Measurements from ENCODE around the gene CCND2. TPM values are rescaled to one million over a fixed set of nuclear protein-coding genes. Genes with fewer than 3 reads are reported as not detected.

The CCND2 gene
- total RNA-seq, 1 donor from 2014 or later: 557 TPM

DNA sequence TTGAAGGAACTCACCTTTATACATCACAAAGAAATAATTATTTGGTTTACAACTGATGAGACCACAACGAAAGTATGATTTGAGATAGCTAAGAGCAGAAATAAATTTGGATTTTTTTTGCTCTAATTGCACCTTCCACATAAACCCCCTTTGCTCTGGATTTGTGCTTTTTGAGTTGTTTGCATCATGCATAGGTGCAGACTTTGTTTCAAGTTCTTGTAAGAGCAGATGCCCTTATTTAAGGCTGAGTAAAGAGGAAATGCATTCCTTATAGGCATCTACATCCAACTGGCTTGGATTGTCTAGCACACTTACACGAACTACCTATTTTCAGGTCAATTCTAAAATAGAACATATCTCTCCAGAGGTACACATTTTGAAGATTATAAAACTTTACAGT is 6.6 kb upstream of the CCND2 start:
- H3K27me3 Mint-ChIP-seq (ENCODE audit: low read depth): peaks cover 16% of the 10 kb centered on the region
- peaks cover 22% of the 10 kb centered on the region for H3K4me1 Mint-ChIP-seq (ENCODE audit: low read depth)
- no peak for DNase-seq (ENCODE audit: low spot score)
- no peaks in the 10 kb centered on the region for H3K9me3 Mint-ChIP-seq
- no peaks in the 10 kb centered on the region for H3K36me3 Mint-ChIP-seq (ENCODE audit: low read depth)
- H3K4me3 Mint-ChIP-seq (ENCODE audit: low read depth): no peak overlapping the region
- H3K27ac Mint-ChIP-seq: no peak overlapping the region
- intact Hi-C loops (cut with micrococcal nuclease): no loop called here

DNA sequence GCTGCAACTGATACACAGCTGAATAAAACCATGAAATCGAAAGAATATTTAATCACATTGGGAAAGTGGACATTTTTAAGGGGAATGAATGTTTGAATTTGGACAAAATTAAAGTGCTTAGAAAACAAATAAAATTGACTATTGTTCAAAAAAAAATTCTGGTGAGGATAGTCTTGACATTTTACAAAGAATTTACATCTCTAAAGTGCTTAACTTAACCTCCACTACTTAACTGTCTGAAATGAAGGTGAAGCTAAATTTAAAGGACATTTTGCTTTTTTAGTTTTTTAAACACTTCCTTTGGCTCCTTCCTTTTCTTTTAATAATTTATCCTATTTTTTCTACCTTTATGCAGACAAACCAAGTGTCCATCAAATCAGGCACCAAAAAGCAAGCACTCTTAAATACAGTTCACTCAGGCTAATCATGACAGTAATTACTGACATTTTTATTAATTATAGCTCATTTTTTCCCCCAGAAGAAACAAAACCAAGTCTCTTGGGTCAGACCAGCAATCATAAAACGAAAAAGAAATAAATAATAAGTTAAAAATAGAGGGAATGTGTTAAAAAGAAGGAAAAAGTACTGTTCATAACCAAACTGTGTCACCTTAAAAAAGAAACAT is 5.7 kb upstream of the CCND2 start:
- H3K4me1 Mint-ChIP-seq (ENCODE audit: low read depth): peaks cover 23% of the 10 kb centered on the region
- peaks cover 14% of the 10 kb centered on the region for H3K27me3 Mint-ChIP-seq (ENCODE audit: low read depth)
- H3K36me3 Mint-ChIP-seq (ENCODE audit: low read depth): no peaks in the 10 kb centered on the region
- intact Hi-C loops (cut with micrococcal nuclease): loop anchor here (1.0 to 2.0 kb wide), 3 partner anchors 17 to 149 kb away; no protein-coding TSS in a partner anchor
- peak overlapping the region; percentile 95 for H3K4me3 Mint-ChIP-seq (ENCODE audit: low read depth)
- no peak for DNase-seq (ENCODE audit: low spot score)
- H3K9me3 Mint-ChIP-seq: no peaks in the 10 kb centered on the region
- no peak overlapping the region for H3K27ac Mint-ChIP-seq

DNA sequence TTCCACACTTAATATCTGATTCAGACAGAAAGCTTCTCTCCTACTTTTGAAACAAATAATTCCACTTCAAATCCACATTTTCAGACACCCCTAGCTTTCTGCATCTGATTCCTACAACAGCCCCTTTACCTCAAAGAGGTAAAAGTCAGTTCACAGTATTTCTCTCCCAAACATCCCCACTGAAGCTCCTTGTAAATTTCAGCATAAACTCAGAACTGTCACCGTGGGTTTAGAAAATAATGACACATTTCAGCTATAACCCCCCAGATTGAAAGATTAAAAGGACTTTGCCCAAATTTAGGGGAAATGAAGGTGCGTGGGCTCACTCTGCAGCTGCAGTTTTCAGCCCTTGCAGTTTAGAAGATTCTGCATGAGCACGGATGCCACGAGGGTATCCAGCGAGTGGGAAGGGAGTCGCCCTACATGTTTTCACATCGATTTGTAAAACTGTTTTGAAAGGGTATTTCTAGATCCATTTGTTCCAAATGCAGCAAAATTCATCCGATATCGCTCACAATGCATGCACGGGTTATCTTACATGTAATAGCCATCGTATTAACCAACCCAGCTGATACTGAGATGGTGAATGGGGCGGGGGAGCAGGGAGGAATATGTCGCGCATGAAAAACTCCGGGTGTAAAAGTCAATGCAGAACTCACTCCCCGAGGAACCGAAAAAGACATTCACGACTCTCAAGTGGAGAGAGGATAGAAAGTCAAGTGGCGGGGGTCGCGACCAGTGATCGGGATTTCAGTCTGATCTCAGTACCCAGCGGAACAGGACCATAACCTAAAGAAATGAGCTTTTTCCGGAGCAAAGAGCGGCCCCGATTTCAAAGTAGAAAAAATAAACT is 5.0 kb upstream of the CCND2 start:
- no peaks in the 10 kb centered on the region for H3K9me3 Mint-ChIP-seq
- H3K27ac Mint-ChIP-seq: peak overlapping the region; percentile 98
- intact Hi-C loops (cut with micrococcal nuclease): loop anchor here (1.0 to 2.0 kb wide), 3 partner anchors 18 to 149 kb away; no protein-coding TSS in a partner anchor
- no peaks in the 10 kb centered on the region for H3K36me3 Mint-ChIP-seq (ENCODE audit: low read depth)
- peaks cover 13% of the 10 kb centered on the region for H3K27me3 Mint-ChIP-seq (ENCODE audit: low read depth)
- H3K4me1 Mint-ChIP-seq (ENCODE audit: low read depth): peaks cover 26% of the 10 kb centered on the region
- H3K4me3 Mint-ChIP-seq (ENCODE audit: low read depth): peak overlapping the region; percentile 95
- no peak for DNase-seq (ENCODE audit: low spot score)

DNA sequence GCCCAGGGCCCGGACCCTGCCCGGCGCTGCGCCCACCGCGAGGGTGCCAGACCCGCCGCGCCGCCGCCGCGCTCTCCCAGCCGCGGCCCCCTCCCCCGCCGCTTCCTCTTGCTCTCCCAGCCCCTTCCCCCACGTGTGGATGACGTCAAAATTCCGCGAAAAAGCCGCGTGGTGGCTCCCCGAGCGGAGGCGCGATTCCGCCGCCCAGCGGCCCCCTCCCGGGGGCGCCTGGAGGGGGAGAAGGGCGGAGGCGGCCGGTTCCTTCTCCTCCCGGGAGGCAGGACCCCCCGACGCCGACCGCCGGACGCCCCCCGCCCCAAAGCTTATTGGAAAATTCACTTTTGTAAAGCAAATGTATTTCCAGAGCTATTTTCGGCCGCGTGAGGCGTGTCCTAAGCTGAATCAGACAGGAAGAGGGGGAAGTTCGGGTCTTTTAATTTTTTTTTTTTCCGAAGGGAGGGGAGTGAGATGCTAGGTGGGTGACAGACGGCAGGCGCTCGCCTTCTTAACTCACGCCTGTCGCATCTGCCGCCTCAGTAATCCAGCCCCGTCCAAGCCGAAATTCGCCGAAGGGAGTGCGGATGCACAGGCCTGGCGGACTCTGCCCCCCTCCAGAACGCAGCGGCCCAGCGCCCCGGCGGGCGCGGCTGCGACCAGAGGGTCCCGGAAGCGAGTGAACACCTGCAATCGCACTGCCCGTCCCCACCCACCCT is 4.1 kb upstream of the CCND2 start:
- DNase-seq (ENCODE audit: low spot score): peak; percentile 91
- no peaks in the 10 kb centered on the region for H3K9me3 Mint-ChIP-seq
- H3K4me3 Mint-ChIP-seq (ENCODE audit: low read depth): peak overlapping the region; percentile 95
- H3K27me3 Mint-ChIP-seq (ENCODE audit: low read depth): peaks cover 13% of the 10 kb centered on the region
- peaks cover under 1% of the 10 kb centered on the region for H3K36me3 Mint-ChIP-seq (ENCODE audit: low read depth)
- peaks cover 26% of the 10 kb centered on the region for H3K4me1 Mint-ChIP-seq (ENCODE audit: low read depth)
- intact Hi-C loops (cut with micrococcal nuclease): loop anchor here (2.0 kb wide), 1 partner anchor 19 kb away; no protein-coding TSS in a partner anchor
- H3K27ac Mint-ChIP-seq: peak overlapping the region; percentile 90

DNA sequence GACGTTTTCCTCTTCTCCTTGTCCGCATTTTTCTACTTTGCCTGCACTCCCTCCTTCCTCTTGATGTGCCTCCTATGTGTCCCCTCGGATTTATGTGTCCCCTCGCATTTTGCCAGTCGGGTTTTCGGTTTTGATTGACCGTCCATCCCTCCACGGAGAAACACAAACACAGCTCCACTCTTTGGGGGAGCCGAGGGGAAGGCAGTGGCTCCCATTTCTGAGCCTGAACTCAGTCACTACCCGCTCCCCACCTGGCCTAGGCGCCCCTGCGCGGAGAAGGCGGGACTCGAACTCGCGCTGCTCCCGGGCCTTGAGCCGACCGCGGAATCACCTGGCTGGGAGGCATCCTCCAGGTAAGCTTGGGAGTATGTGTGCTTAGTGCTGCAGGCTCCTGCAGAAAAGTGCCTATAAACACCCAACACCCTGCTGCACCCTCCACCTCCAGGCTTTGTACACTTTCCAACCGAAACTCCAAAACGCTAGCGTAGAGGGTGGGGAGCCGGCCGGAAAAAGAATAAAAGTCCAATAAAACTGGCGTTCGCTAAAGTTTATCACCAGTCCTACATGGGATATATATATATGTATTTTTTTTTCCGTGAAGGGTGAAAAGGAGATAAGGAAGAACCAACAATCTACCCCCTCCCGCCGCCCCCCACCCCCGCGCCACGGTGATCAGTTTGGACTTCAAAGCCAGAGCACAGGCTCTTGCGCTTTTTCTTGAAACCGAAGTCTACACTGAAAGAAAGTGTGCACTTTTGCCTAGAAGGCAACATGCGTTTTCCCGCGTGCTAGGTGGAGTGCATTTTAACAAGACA is 3.3 kb upstream of the CCND2 start:
- H3K36me3 Mint-ChIP-seq (ENCODE audit: low read depth): peaks cover 8% of the 10 kb centered on the region
- intact Hi-C loops (cut with micrococcal nuclease): loop anchor here (5.0 kb wide), 1 partner anchor 557 kb away; no protein-coding TSS in a partner anchor
- H3K27me3 Mint-ChIP-seq (ENCODE audit: low read depth): peaks cover 13% of the 10 kb centered on the region
- peak overlapping the region; percentile 99 for H3K27ac Mint-ChIP-seq
- DNase-seq (ENCODE audit: low spot score): peak; percentile 42
- H3K4me3 Mint-ChIP-seq (ENCODE audit: low read depth): peak overlapping the region; percentile 95
- no peaks in the 10 kb centered on the region for H3K9me3 Mint-ChIP-seq
- H3K4me1 Mint-ChIP-seq (ENCODE audit: low read depth): peaks cover 26% of the 10 kb centered on the region

DNA sequence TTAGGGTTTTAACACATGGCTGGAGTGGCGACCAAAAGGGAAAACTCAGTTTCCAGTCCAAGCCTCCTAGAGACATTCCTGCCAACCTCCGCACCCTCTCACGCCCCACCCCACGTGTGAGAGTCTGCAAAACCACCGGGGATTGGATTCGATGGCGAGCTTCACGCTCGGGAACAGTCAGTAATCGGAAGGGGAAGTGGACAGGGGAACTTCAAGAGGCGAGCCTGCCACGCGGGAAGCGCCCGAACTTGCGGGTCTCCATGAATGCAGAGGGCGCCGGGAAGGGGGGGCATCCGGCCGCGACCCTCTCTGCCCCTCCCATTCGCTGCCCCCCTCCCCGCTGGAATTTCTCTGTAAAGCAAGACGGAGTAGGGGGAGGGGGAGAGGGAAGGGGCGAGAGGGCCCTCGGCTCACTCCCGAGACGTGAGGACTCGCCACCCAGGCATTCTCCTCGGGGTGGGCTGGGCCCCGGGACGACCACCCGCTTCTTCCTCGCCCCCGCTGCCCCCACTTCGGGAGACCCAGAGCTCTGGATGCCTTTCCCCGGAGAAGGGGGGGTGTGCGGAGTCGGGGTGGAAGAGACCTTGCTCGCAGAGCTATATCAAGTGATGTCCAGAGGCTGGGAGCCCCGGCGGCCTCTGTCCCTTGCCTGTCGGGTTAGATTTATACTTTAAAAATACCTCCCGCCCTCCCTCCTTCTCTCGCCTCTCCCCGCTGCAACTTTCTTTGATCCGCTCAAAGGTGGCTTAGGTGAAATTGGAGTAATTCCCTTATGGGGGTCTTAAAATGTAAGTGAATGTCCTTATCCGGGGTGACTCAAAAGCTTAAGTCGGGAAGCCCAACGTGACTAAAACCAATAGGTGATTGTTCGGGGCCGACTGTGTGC is 2.5 kb upstream of the CCND2 start:
- intact Hi-C loops (cut with micrococcal nuclease): loop anchor here (5.0 kb wide), 1 partner anchor 556 kb away; no protein-coding TSS in a partner anchor
- H3K9me3 Mint-ChIP-seq: no peaks in the 10 kb centered on the region
- peaks cover 27% of the 10 kb centered on the region for H3K4me1 Mint-ChIP-seq (ENCODE audit: low read depth)
- peaks cover 17% of the 10 kb centered on the region for H3K36me3 Mint-ChIP-seq (ENCODE audit: low read depth)
- DNase-seq (ENCODE audit: low spot score): peak; percentile 45
- H3K4me3 Mint-ChIP-seq (ENCODE audit: low read depth): peak overlapping the region; percentile 95
- H3K27ac Mint-ChIP-seq: peak overlapping the region; percentile 99
- H3K27me3 Mint-ChIP-seq (ENCODE audit: low read depth): peaks cover 7% of the 10 kb centered on the region

DNA sequence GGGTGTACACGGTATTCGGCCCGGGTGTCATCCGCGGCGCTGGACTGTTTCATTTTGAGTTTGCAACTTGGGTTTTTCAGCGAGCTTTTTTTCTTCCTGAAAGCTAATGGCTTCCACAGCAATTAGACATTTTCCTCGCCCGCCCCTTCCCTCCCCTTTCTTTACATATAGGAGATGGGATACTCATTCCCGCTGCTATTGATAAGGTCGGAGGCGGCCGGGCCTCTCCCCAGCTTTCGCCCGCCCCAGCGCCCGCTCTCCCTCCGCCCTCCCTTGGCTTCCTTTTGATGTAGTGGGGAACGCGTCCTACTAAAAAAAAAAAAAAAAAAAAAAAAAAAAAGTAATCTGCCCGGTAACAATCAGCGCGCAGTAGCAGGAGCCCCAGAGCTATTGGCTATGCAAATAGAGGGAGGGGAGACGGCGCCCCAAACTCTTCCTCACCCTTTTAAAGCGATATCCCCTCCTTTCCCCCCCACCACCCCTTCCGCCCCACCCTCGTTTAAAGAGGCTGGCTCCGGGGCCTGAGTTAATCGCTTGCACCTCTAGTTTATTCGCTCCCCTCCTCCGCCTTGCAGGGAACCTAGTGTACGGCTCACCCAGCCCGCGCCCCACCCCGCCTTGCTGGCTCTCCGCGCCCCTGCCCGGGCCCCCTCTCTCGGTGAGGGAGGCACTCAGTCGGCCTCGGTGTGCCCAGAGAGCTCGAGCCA is 1.7 kb upstream of the CCND2 start:
- Mint-ChIP-seq H3K27me3 (ENCODE audit: low read depth) (peaks cover 3% of the 10 kb centered on the region), H3K36me3 (ENCODE audit: low read depth) (peaks cover 25% of the 10 kb centered on the region), H3K27ac (peak overlapping the region; percentile 98), H3K4me1 (ENCODE audit: low read depth) (peaks cover 33% of the 10 kb centered on the region), H3K4me3 (ENCODE audit: low read depth) (peak overlapping the region; percentile 83), H3K9me3 (no peaks in the 10 kb centered on the region)
- intact Hi-C loops (cut with micrococcal nuclease): loop anchor here (1.0 to 5.0 kb wide), 7 partner anchors 94 to 555 kb away; partner anchors contain the start of gene PARP11
- peak; percentile 88 for DNase-seq (ENCODE audit: low spot score)

DNA sequence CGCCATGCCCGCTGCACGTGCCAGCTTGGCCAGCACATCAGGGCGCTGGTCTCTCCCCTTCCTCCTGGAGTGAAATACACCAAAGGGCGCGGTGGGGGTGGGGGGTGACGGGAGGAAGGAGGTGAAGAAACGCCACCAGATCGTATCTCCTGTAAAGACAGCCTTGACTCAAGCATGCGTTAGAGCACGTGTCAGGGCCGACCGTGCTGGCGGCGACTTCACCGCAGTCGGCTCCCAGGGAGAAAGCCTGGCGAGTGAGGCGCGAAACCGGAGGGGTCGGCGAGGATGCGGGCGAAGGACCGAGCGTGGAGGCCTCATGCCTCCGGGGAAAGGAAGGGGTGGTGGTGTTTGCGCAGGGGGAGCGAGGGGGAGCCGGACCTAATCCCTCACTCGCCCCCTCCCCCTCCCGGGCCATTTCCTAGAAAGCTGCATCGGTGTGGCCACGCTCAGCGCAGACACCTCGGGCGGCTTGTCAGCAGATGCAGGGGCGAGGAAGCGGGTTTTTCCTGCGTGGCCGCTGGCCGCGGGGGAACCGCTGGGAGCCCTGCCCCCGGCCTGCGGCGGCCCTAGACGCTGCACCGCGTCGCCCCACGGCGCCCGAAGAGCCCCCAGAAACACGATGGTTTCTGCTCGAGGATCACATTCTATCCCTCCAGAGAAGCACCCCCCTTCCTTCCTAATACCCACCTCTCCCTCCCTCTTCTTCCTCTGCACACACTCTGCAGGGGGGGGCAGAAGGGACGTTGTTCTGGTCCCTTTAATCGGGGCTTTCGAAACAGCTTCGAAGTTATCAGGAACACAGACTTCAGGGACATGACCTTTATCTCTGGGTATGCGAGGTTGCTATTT is 914 bp upstream of the CCND2 start:
- intact Hi-C loops (cut with micrococcal nuclease): loop anchor here (1.0 to 5.0 kb wide), 8 partner anchors 94 to 555 kb away; partner anchors contain the start of gene PARP11
- H3K27ac Mint-ChIP-seq: peak overlapping the region; percentile 99
- peaks cover 34% of the 10 kb centered on the region for H3K4me1 Mint-ChIP-seq (ENCODE audit: low read depth)
- peaks cover 33% of the 10 kb centered on the region for H3K36me3 Mint-ChIP-seq (ENCODE audit: low read depth)
- H3K9me3 Mint-ChIP-seq: no peaks in the 10 kb centered on the region
- peak overlapping the region; percentile 95 for H3K4me3 Mint-ChIP-seq (ENCODE audit: low read depth)
- DNase-seq (ENCODE audit: low spot score): peak; percentile 81
- H3K27me3 Mint-ChIP-seq (ENCODE audit: low read depth): no peaks in the 10 kb centered on the region

DNA sequence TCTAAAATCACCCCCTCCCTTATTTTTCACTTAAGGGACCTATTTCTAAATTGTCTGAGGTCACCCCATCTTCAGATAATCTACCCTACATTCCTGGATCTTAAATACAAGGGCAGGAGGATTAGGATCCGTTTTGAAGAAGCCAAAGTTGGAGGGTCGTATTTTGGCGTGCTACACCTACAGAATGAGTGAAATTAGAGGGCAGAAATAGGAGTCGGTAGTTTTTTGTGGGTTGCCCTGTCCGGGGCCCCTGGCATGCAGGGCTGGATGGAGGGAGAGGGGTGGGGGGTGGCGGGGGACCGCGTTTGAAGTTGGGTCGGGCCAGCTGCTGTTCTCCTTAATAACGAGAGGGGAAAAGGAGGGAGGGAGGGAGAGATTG is 300 bp upstream of the CCND2 start:
- peaks cover 37% of the 10 kb centered on the region for H3K4me1 Mint-ChIP-seq (ENCODE audit: low read depth)

DNA sequence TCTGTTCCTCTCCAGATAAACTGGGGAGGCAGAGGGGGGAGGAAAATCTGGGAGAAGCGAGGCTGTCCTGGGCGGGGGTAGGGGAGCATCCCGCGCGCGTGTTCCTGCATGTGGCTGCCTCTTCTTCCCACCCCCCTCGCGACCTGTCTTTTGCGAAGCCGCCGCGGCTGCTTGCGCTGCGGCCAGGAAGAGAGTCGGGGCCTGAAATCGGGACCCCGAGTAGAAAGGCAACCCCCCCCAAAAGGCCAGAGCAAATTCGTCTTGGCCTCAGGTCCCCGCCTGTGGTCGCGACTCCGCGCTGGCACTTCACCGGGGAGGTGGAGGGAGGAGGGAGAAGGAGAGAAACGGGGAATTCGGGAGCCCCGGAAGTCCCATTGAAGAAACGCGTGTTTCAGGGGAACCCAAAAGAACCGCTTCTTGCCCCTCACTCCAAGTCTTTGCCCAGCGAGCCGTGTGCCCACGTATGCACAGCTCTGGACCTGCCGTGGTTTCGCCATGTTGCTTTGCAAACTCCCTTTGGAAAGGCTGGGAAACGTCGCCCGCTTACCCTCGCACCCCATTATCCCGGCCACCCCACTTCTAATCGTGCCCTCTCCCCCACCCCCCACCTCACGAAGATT is 944 bp downstream of the CCND2 start:
- no peaks in the 10 kb centered on the region for H3K9me3 Mint-ChIP-seq
- H3K27me3 Mint-ChIP-seq (ENCODE audit: low read depth): no peaks in the 10 kb centered on the region
- peak overlapping the region; percentile 99 for H3K27ac Mint-ChIP-seq
- H3K4me3 Mint-ChIP-seq (ENCODE audit: low read depth): peak overlapping the region; percentile 95
- H3K4me1 Mint-ChIP-seq (ENCODE audit: low read depth): peaks cover 39% of the 10 kb centered on the region
- H3K36me3 Mint-ChIP-seq (ENCODE audit: low read depth): peaks cover 51% of the 10 kb centered on the region
- intact Hi-C loops (cut with micrococcal nuclease): loop anchor here (5.0 kb wide), 1 partner anchor 553 kb away; no protein-coding TSS in a partner anchor
- no peak for DNase-seq (ENCODE audit: low spot score)

More for the DNA sequence above, 300 bp upstream of the CCND2 start:
- no peak for DNase-seq (ENCODE audit: low spot score)
- Mint-ChIP-seq H3K4me3 (ENCODE audit: low read depth) (peak overlapping the region; percentile 95), H3K36me3 (ENCODE audit: low read depth) (peaks cover 39% of the 10 kb centered on the region), H3K9me3 (no peaks in the 10 kb centered on the region), H3K27me3 (ENCODE audit: low read depth) (no peaks in the 10 kb centered on the region), H3K27ac (peak overlapping the region; percentile 99)
- intact Hi-C loops (cut with micrococcal nuclease): loop anchor here (1.0 to 5.0 kb wide), 2 partner anchors 166 to 554 kb away; no protein-coding TSS in a partner anchor
